SH-SY5Y (cell line): ENCODE measurements around the gene TNFRSF19.

Source experiments
- GATA2 ChIP-seq: IDR thresholded peaks from 2 replicates; pipeline ENCODE4 v1.6.1; 2011; ENCODE audit warnings: mild to moderate bottlenecking, low read depth, low read length
- GATA3 ChIP-seq: IDR thresholded peaks from 2 replicates; pipeline ENCODE4 v1.6.1; 2011; ENCODE audit warnings: low read depth, mild to moderate bottlenecking, low read length, moderate library complexity

GRCh38 chr13:23588666-23589065 is 18.5 kb downstream of the TNFRSF19 start:
- TF ChIP-seq GATA3 (no peak), GATA2 (no peak)
